GM19467 (cell line): ENCODE measurements around the gene CNN3.

ENCODE experiments used
- ATAC-seq: cut with Tn5 transposase; IDR thresholded peaks from one replicate; pipeline ENCODE4 v1.9.1; 2021; ENCODE audit warnings: mild to moderate bottlenecking, moderate library complexity; ENCODE audit not compliant: unreplicated experiment

The CNN3 gene

GRCh38 chr1:94926915-94927404, at the start of gene CNN3:
Gene CNN3 (minus strand): TSS chr1:94927110. CDS start chr1:94926894, 216 bp downstream.
- ATAC-seq, result peak; percentile 75

- no peak for ATAC-seq
Observed at GRCh38 chr1:94974824-94975223, 47.9 kb upstream of the CNN3 start.

GRCh38 chr1:94974241-94974640, 47.3 kb upstream of the CNN3 start:
- ATAC-seq, result no peak

- ATAC-seq, result no peak
Observed at GRCh38 chr1:94973309-94973922, 46.5 kb upstream of the CNN3 start.

- no peak for ATAC-seq
Observed at GRCh38 chr1:94971491-94971924, 44.6 kb upstream of the CNN3 start.

GRCh38 chr1:94970783-94971182, 43.9 kb upstream of the CNN3 start:
- ATAC-seq, result no peak

- no peak for ATAC-seq
Observed at GRCh38 chr1:94969137-94969536, 42.2 kb upstream of the CNN3 start.

DNA sequence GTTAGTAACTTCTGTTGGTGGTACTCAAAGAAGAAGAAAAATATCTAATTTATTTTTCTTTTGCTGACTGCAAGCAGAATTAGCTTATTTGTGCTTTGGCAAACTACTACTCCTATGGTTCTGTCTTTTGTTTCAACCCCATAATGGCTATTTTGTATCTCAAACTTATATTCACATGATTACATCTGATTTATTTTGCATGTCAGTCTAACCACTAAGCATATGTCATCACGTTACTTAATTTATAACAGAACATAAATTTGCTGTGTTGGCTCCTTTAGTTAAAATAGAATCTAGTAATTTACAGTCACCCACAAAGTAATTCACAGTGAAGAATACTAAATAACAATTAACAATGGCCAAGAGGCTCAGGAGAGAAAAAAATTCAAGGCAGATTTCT, 39.1 kb upstream of the CNN3 start:
- ATAC-seq, result no peak

- no peak for ATAC-seq
Observed at GRCh38 chr1:94963864-94964263, 37.0 kb upstream of the CNN3 start.

- peak; percentile 95 for ATAC-seq
Observed at GRCh38 chr1:94962409-94963265, 35.7 kb upstream of the CNN3 start.

DNA sequence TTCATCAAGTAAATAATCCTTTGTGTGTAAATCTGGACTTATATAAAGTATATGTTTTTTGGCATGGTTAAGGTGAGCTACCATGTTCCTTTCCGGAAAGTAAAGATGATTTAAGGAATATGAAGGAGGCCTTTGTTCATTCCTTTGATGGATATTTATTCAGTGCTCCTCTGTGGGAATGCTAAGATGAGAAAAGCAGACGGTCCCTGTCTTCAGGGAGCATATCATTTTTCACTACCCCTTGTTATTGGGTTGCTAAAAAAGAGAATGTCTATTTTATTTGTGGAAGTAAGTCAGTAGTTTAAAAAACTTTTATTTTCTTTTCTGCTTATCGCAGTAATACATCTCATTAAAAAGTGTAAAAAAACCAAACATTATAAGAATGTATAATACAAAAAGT, 35.1 kb upstream of the CNN3 start:
- ATAC-seq, result no peak

DNA sequence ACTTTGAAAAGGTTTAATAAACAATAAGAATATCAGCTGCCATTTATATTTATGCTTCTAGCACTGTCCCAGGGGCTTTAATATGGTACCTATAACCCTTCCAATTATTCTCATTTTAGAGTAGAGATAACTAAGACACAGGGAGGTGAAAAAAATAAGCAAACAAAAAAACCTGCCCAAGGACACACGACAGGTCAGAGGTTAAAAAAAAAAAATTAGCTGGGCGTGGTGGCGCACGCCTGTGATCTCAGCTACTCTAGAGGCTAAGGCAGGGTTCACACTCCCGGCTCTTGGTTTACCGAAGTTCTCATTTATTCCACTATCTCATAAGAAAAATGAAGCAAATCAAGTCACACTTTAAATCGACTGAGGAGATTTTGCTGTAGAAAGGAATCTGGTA, 34.7 kb upstream of the CNN3 start:
- no peak for ATAC-seq

DNA sequence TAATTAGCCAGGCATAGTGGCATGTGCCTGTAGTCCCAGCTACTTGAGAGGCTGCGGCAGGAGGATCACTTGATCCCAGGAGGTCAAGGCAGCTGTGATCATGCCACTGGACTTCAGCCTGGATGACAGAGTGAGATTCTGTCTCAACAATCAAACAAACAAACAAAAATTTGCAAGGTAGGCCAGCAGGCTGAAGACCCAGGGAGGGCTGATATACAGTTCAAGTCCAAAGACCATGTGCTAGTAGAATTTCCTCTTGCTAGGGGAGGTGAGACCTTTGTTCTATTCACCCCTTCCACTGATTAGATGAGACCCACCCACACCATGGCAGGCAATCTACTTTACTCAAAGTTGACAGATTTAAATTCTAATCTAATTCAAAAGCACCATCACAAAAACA, 31.2 kb upstream of the CNN3 start:
- ATAC-seq, result no peak

GRCh38 chr1:94955767-94956632, 29.1 kb upstream of the CNN3 start:
- no peak for ATAC-seq

- no peak for ATAC-seq
Observed at GRCh38 chr1:94954263-94955220, 27.6 kb upstream of the CNN3 start.

- ATAC-seq, result no peak
Observed at GRCh38 chr1:94953746-94954145, 26.8 kb upstream of the CNN3 start.

- no peak for ATAC-seq
Observed at GRCh38 chr1:94953107-94953506, 26.2 kb upstream of the CNN3 start.

GRCh38 chr1:94952539-94952938, 25.6 kb upstream of the CNN3 start:
- ATAC-seq, result no peak

- no peak for ATAC-seq
Observed at GRCh38 chr1:94951509-94952208, 24.7 kb upstream of the CNN3 start.

GRCh38 chr1:94951046-94951445, 24.1 kb upstream of the CNN3 start:
- ATAC-seq, result no peak
